Choroid plexus epithelial cell (primary cell): ENCODE measurements around the gene NKAIN2.
A peak's percentile ranks its signal among the peaks of the same experiment; 100 is the strongest.

Source experiments
- DNase-seq: peaks from one replicate; pipeline ENCODE4 v3.0.0-alpha.2; 2010; ENCODE audit warnings: low read depth
- H3K4me3 ChIP-seq: 2 replicates; pipeline ENCODE4 v1.5.1; 2011; ENCODE audit warnings: low read depth, mild to moderate bottlenecking, control low read depth, low read length, moderate library complexity
- TF ChIP-seq, protein P1 (sequence below): conservative IDR thresholded peaks from 2 replicates; pipeline ENCODE4 v1.5.1; 2011; ENCODE audit warnings: low read depth, mild to moderate bottlenecking, control low read depth, inconsistent platforms, low read length, moderate library complexity

Gene NKAIN2

GRCh38 chr6:124854338-124854922, 1050.8 kb downstream of the NKAIN2 start:
- peak; percentile 18 for DNase-seq
- TF ChIP-seq, protein P1, sequence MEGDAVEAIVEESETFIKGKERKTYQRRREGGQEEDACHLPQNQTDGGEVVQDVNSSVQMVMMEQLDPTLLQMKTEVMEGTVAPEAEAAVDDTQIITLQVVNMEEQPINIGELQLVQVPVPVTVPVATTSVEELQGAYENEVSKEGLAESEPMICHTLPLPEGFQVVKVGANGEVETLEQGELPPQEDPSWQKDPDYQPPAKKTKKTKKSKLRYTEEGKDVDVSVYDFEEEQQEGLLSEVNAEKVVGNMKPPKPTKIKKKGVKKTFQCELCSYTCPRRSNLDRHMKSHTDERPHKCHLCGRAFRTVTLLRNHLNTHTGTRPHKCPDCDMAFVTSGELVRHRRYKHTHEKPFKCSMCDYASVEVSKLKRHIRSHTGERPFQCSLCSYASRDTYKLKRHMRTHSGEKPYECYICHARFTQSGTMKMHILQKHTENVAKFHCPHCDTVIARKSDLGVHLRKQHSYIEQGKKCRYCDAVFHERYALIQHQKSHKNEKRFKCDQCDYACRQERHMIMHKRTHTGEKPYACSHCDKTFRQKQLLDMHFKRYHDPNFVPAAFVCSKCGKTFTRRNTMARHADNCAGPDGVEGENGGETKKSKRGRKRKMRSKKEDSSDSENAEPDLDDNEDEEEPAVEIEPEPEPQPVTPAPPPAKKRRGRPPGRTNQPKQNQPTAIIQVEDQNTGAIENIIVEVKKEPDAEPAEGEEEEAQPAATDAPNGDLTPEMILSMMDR: peak; percentile 44
- no peak overlapping the region for H3K4me3 ChIP-seq

DNA sequence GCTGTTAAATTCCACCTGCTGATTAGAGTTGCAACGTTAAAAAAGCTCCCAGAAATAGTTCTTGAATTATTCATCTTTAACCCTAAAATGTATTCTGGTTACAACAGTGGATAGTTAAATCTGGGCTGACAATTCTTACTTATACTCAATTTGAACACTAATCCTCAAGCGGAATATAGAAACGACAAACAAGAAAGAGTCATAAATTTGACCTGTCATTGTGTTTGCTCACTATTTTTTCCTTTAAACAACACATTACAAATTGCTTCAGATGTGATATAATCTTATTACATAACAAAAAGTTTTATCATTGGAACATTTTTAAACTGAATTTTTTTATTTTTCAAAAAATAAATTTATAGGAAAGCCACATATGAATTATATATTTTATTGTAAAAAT, 1054.1 kb downstream of the NKAIN2 start:
- TF ChIP-seq, protein P1: no peak

GRCh38 chr6:124858564-124858963, 1054.9 kb downstream of the NKAIN2 start:
- H3K4me3 ChIP-seq: no peak overlapping the region
- TF ChIP-seq, protein P1: no peak
- no peak for DNase-seq

More for the DNA sequence above, 1054.1 kb downstream of the NKAIN2 start:
- H3K4me3 ChIP-seq: no peak overlapping the region
- no peak for DNase-seq

DNA sequence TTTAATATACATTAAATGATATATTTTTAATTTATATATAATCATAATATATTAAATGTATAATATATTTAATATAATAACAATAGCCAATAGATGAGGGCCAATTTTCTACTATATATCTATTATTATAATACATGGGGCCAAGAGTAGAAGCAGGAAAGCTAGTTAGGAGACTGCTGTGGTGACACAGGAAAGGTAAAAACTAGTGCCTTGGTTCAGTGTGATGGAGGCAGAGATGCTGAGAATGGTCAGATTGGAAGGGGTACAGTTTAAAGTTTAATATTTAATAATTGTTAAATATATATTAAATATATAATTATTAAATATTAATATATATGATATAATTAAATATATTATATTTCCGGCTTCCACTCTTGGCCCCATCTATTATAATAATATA, 1055.7 kb downstream of the NKAIN2 start:
- DNase-seq: no peak
- TF ChIP-seq, protein P1: no peak
- no peak overlapping the region for H3K4me3 ChIP-seq

GRCh38 chr6:124866040-124866439, 1062.4 kb downstream of the NKAIN2 start:
- no peak for DNase-seq
- TF ChIP-seq, protein P1: no peak
- no peak overlapping the region for H3K4me3 ChIP-seq

DNA sequence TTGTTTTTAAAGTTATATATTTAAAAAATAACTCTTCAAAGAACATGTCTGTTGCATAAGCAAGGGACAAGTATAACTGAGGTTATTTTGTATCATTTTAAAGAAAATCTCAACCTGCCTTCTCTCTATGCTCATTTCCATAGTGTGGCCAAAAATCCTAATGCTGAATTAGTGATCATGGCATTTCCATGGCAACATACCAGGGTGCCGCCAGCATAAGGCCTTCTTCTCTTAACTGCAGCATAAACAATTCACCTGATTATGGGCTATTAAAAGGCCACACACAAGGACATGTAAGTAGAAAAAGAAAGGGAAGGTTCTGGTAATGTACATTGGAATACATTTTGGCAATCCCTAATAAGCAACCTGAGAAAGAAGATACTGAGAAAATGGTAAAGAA, 1063.5 kb downstream of the NKAIN2 start:
- H3K4me3 ChIP-seq: no peak overlapping the region
- DNase-seq: no peak
- TF ChIP-seq, protein P1: no peak

DNA sequence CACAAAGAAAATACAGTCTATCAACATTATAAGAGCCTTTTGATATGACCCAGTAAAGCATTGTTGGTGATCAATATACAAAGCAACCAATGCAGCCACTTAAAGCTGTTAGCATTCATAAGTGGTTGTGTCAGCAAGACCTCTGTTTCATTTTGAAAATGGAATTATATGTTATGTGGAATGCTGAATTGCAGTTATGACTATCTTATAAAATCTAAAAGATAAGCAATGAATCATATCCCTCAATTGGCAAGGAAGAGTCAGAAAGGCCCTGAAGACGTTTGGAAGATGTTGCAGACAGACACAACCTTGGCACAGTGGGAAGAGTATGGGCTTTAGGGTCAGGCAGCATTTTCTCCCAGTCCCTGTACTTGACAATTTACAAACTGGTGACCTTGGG, 1064.8 kb downstream of the NKAIN2 start:
- TF ChIP-seq, protein P1: no peak
- DNase-seq: peak; percentile 32

More for the DNA sequence above, 1064.8 kb downstream of the NKAIN2 start:
- H3K4me3 ChIP-seq: no peak overlapping the region
